MM.1S (cell line): Measurements from ENCODE around the gene TNFRSF25.
"Not testable (repeated sequence)": the region's sequence is repeated elsewhere in the genome, so short reads cannot be mapped to it uniquely, and the experiment has no call there.

Source experiments
- DNase-seq: peaks from one replicate; pipeline ENCODE4 v3.0.0-alpha.2; 2015
- H2AFZ ChIP-seq: fragments of 300-600 bp; sonication (generic); 2 replicates; pipeline ENCODE4 v1.6.0; 2016; ENCODE audit warnings: antibody characterized with exemption, low read length
- H3F3A ChIP-seq: fragments of 300-600 bp; sonication (generic); 2 replicates; pipeline ENCODE4 v1.6.1; 2016; ENCODE audit warnings: mild to moderate bottlenecking, antibody characterized with exemption, low read length, moderate library complexity, mixed read lengths; ENCODE audit not compliant: insufficient read depth
- H3K27ac ChIP-seq: fragments of 300-600 bp; sonication (generic); 2 replicates; pipeline ENCODE4 v1.5.1; 2016; ENCODE audit warnings: mild to moderate bottlenecking, low read length
- H3K27me3 ChIP-seq: fragments of 300-600 bp; sonication (generic); replicated peaks from 2 replicates; pipeline ENCODE4 v1.6.0; 2016; ENCODE audit warnings: low read length; ENCODE audit not compliant: insufficient read depth
- H3K36me3 ChIP-seq: fragments of 300-600 bp; sonication (generic); replicated peaks from 2 replicates; pipeline ENCODE4 v1.6.1; 2016; ENCODE audit warnings: mild to moderate bottlenecking, low read length, mixed read lengths; ENCODE audit not compliant: insufficient read depth
- H3K4me1 ChIP-seq: fragments of 300-600 bp; sonication (generic); 2 replicates; pipeline ENCODE4 v1.6.1; 2016; ENCODE audit warnings: low read length, mixed read lengths
- H3K4me2 ChIP-seq: fragments of 300-600 bp; sonication (generic); 2 replicates; pipeline ENCODE4 v1.6.0; 2016; ENCODE audit warnings: low read depth, low read length
- H3K4me3 ChIP-seq: fragments of 300-600 bp; sonication (generic); 2 replicates; pipeline ENCODE4 v1.5.1; 2016; ENCODE audit warnings: low read length, mixed read lengths
- H3K79me2 ChIP-seq: fragments of 300-600 bp; sonication (generic); 2 replicates; pipeline ENCODE4 v1.6.1; 2016; ENCODE audit warnings: mixed run types, low read length, mixed read lengths
- H3K9ac ChIP-seq: fragments of 300-600 bp; sonication (generic); 2 replicates; pipeline ENCODE4 v1.6.1; 2016; ENCODE audit warnings: low read length, mixed read lengths
- H3K9me2 ChIP-seq: fragments of 300-600 bp; sonication (generic); replicated peaks from 2 replicates; pipeline ENCODE4 v1.6.1; 2016; ENCODE audit warnings: mild to moderate bottlenecking, low read length, mixed read lengths; ENCODE audit not compliant: insufficient read depth
- H3K9me3 ChIP-seq: fragments of 300-600 bp; sonication (generic); replicated peaks from 2 replicates; pipeline ENCODE4 v1.6.1; 2016; ENCODE audit warnings: mild to moderate bottlenecking, low read length, mixed read lengths; ENCODE audit not compliant: insufficient read depth
- H4K20me1 ChIP-seq: fragments of 300-600 bp; sonication (generic); 2 replicates; pipeline ENCODE4 v1.6.1; 2016; ENCODE audit warnings: mild to moderate bottlenecking, low read length, moderate library complexity, mixed read lengths; ENCODE audit not compliant: insufficient read depth
- CTCF ChIP-seq: fragments of 300-600 bp; sonication (generic); IDR thresholded peaks from 2 replicates; pipeline ENCODE4 v1.5.1; 2016; ENCODE audit warnings: antibody characterized with exemption, low read length, mixed read lengths
- EZH2 ChIP-seq: fragments of 300-600 bp; sonication (generic); optimal IDR thresholded peaks from 2 replicates; pipeline ENCODE3; 2017; ENCODE audit warnings: low read depth, mild to moderate bottlenecking, antibody characterized with exemption, low read length, mixed read lengths
- EZH2phosphoT487 ChIP-seq: fragments of 300-600 bp; sonication (generic); IDR thresholded peaks from 2 replicates; pipeline ENCODE4 v1.6.1; 2018; ENCODE audit warnings: antibody characterized with exemption, low read length

TNFRSF25 gene

GRCh38 chr1:6447016-6447817, 18.8 kb downstream of the TNFRSF25 start:
- no peaks in the 10 kb centered on the region for H3K36me3 ChIP-seq
- DNase-seq, result no peak
- H3K27me3 ChIP-seq, result peaks cover 77% of the 10 kb centered on the region
- no peaks in the 10 kb centered on the region for H4K20me1 ChIP-seq
- H2AFZ ChIP-seq, result no peak overlapping the region
- H3K9me2 ChIP-seq, result no peaks in the 10 kb centered on the region
- H3K4me1 ChIP-seq, result no peaks in the 10 kb centered on the region
- no peak overlapping the region for H3K9ac ChIP-seq
- TF ChIP-seq CTCF, result no peak
- no peak for TF ChIP-seq EZH2
- no peak for TF ChIP-seq EZH2phosphoT487
- H3K4me2 ChIP-seq, result peak overlapping the region; percentile 43; the same call in 1 of the 2 replicates
- no peak overlapping the region for H3K4me3 ChIP-seq
- no peaks in the 10 kb centered on the region for H3K79me2 ChIP-seq
- no peak overlapping the region for H3K27ac ChIP-seq
- no peaks in the 10 kb centered on the region for H3F3A ChIP-seq
- H3K9me3 ChIP-seq, result no peaks in the 10 kb centered on the region

- Histone ChIP-seq H3K4me2 (peak overlapping the region; percentile 43; the same call in 1 of the 2 replicates), H3K4me3 (no peak overlapping the region), H4K20me1 (no peaks in the 10 kb centered on the region), H2AFZ (no peak overlapping the region), H3K4me1 (no peaks in the 10 kb centered on the region), H3K9me2 (no peaks in the 10 kb centered on the region), H3K9ac (no peak overlapping the region), H3F3A (no peaks in the 10 kb centered on the region), H3K36me3 (no peaks in the 10 kb centered on the region), H3K79me2 (no peaks in the 10 kb centered on the region), H3K9me3 (no peaks in the 10 kb centered on the region), H3K27ac (no peak overlapping the region), H3K27me3 (peaks cover 74% of the 10 kb centered on the region)
- TF ChIP-seq CTCF (no peak), EZH2phosphoT487 (no peak), EZH2 (no peak)
- no peak for DNase-seq
Measured at GRCh38 chr1:6446665-6447015, 19.3 kb downstream of the TNFRSF25 start.

DNA sequence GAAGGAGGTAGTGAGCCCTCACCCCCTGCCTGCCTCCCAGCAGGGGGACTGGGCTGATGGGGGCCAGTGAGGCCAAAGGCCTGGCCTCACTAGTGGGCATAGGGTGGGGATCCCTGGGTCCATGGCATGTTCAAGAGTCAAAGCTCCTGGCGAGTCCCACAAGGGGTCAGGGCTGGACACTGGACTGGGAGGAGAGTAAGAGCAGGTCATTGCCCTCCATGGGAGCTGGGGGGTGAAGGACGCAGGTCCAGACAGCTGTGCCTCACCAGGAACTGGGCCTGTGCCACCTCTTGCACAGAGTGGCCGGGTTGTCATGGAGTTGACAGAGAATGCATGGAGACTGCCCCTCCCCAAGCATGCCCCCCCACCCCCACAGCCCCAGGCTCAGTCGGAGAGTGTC, 20.0 kb downstream of the TNFRSF25 start:
- H3K36me3 ChIP-seq, H3K9me3 ChIP-seq, DNase-seq, H3F3A ChIP-seq, H3K27ac ChIP-seq, H3K4me3 ChIP-seq, H3K4me2 ChIP-seq, H2AFZ ChIP-seq, H3K79me2 ChIP-seq, H3K4me1 ChIP-seq, H3K9ac ChIP-seq, H3K9me2 ChIP-seq, H4K20me1 ChIP-seq: not testable (repeated sequence)
- peaks cover 74% of the 10 kb centered on the region for H3K27me3 ChIP-seq

DNA sequence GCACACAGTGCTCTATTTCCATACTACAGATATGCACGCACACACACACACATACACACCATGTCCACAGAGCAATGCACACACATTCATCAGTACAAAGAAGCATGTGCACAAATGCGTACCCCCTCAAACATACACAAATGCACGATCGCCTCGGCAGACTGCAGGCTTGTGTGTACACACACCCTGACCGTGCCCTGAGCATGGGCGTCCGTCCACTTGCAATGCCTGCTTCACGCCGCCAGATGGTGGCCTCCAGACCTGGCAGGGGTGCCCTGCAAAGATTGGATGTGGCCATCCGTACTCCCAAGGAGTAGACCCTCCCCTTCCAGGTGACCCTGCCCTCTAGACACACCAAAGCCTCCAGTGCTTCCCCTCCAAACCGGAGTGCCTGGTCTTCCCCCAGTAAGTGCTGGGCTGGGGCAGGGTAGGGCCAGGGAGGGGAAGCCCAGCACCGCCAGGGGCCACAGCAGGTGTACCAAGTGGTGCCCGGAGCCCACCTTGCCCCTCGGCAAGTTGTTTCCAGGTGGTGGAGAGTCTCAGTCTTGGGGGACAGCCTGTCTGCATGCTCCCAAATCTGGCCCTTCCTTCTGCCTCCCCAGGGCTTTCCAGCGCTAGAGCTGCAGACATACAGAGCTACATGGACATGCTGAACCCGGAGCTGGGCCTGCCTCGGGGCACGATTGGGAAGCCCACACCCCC, 20.8 kb downstream of the TNFRSF25 start:
- H3K36me3 ChIP-seq, result no peaks in the 10 kb centered on the region
- TF ChIP-seq CTCF (peak; percentile 61), EZH2 (no peak), EZH2phosphoT487 (no peak)
- H3K4me2 ChIP-seq, result no peak overlapping the region
- H4K20me1 ChIP-seq, result no peaks in the 10 kb centered on the region
- no peak overlapping the region for H3K27ac ChIP-seq
- no peaks in the 10 kb centered on the region for H3F3A ChIP-seq
- H3K9me3 ChIP-seq, result no peaks in the 10 kb centered on the region
- peaks cover 68% of the 10 kb centered on the region for H3K27me3 ChIP-seq
- H2AFZ ChIP-seq, result no peak overlapping the region
- H3K4me1 ChIP-seq, result no peaks in the 10 kb centered on the region
- no peaks in the 10 kb centered on the region for H3K9me2 ChIP-seq
- peak; percentile 35 for DNase-seq
- H3K9ac ChIP-seq, result no peak overlapping the region
- no peak overlapping the region for H3K4me3 ChIP-seq
- H3K79me2 ChIP-seq, result no peaks in the 10 kb centered on the region
